ENCODE results near the gene ASTL.
"Not testable (repeated sequence)": the region's sequence is repeated elsewhere in the genome, so short reads cannot be mapped to it uniquely, and the experiment has no call there.

Gene ASTL

DNA sequence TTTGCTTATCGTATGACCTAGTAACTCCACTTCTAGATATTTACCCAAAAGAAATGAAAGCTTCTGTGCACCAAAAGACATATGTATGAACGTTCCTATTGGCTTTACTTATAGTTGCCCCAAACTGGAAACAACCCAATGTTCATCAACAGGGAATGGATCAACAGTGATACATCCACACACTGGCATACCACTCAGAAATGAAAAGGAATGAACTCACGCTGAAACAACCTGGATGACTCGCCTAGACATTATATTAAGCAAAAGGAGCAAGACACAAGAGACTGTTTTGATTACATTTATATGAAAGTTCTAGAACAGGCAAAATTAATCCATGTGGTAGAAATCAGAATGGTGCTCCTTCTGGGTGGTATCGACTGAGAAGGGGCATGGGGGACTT, 40.9 kb downstream of the ASTL start:
- DNase-seq, result no peak

- peak; percentile 51 for DNase-seq
These were observed 43.1 kb downstream of the ASTL start for GRCh38 chr2:96095116-96095636.

DNA sequence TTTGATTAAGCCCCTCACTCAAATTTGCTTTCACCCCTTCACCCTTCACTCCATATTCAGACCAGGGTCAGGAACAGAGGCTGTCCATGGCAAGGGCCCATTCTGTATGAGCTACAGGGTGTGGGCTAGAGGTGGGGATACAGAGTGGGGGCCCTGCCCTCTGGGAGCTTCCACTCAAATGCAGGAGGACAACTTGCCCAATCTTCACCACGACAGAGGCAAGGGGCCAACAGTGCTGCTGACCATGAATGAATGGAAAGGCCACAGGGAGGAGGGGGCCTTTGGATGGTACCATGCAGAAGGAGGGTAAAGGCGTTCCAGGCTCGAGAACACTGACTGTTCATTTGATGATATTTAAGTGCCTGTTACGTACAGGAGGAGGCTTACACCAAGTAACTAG, 44.8 kb downstream of the ASTL start:
- DNase-seq, result no peak

DNA sequence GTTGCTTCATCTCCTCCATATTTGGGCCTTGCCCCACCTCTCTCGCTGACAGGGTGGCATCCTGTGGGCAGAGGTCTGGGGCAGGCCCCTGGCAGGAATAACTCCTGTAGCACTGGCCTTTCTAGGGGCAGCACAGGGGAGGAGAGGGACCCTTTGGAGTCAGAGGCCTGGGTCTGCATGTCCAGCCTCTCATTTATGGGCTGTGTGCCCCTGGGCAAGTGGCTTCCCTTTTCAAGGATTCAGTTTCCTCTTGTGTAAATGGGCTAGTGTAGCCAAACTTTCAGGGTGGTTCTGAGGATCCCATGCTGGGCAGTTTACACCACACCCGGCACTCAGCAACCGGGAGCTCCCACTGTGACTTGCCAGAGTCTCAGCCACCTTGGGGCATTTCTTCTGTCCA, 45.4 kb downstream of the ASTL start:
- no peak for DNase-seq

GRCh38 chr2:96092573-96092877, 45.8 kb downstream of the ASTL start:
- no peak for DNase-seq

GRCh38 chr2:96091711-96092572, 46.4 kb downstream of the ASTL start:
- no peak for DNase-seq

DNA sequence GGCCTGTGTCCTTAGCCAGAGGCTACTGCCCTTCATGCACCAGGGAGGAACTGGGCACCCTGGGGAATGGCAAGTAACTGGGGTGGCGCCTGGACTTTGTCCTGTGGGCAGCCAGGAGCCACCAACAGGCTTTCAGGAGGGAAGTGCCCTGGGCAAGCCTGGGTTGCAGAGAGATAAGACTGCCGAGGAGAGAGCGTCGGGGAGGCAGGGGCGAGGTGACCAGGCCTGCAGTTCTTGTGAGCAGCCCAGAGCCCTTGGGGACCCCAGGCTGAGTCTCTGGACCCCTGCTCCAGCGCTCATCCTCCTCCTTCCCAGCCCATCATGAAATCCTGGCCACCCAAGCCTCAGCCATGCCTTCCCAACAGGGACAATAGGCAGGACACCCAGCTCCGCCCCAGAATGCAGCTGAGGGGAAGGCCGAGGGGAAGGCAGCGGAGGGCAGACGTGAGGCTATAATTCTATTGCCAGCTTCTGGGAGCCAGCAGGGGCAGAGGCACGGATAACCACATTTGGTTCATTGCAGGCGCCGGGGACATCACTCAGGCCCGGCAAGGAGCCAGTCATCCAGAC, 47.1 kb downstream of the ASTL start:
- DNase-seq, result no peak

- DNase-seq, result peak; percentile 33
These were observed 47.9 kb downstream of the ASTL start for GRCh38 chr2:96090196-96090926.

GRCh38 chr2:96089356-96090195, 48.7 kb downstream of the ASTL start:
- peak; percentile 34 for DNase-seq

DNA sequence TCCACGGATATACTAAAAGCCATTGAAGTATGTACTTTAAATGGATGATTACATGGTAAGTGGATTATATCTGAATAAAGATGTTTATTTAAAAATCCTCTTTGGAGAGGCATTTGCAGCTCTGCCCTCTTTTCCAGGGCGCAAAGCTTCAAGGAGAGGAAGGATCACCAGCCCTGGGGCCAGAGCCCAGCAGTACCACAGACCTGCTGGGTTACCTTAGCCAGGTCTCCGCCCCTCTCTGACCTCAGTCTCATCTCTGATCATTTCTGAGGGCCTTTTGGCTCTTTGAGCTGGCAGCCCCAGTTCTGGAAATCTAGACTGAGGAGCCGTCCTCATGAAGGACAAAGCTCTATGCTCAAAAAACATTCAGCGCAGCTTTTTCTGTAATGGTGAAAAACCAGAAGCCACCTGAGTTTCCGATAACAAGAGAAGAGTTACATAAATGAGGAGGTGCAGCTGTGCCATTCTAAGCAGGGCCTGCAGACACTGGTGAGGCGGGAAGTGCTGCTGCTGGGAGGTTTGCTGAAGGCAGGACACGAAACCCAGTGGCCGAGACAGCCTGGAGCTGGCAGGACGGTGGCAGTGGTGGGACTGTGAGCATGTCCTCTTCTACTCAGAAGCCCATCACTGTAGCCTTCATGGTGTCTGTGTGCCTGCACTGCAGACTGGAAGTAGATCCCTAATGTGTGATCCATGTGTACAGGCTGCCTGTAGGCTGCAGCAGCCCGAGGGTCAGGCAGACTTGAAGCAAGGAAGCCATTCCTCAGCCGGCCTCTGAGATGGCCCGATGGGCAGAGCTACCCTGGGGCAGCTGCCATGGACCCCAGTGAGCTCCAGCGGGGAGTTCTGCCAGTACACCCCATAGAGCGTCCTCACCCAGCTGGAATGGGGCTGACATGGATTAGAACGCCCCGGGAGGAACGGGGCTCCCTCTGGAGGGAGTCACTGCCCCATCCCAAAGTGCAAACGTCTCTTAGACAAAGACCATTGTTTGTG, 49.7 kb downstream of the ASTL start:
- DNase-seq, result peak; percentile 95

DNA sequence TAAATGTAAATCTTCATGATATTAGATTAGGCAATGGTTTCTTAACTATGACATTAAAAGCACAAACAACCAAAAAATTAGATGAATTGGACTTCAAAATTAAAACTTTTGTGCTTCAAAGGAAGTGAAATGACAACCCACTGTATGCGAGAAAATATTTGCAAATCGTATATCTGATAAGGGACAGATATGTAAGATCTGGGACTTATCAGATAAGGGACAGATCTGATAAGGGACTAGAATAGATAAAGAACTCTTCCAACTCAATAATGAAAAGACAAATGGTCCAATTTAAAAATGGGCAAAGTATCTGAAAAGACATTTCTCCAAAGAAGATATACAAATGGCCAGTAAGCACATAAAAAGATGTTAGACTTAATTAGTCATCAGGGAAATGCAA, 51.2 kb downstream of the ASTL start:
- no peak for DNase-seq

DNA sequence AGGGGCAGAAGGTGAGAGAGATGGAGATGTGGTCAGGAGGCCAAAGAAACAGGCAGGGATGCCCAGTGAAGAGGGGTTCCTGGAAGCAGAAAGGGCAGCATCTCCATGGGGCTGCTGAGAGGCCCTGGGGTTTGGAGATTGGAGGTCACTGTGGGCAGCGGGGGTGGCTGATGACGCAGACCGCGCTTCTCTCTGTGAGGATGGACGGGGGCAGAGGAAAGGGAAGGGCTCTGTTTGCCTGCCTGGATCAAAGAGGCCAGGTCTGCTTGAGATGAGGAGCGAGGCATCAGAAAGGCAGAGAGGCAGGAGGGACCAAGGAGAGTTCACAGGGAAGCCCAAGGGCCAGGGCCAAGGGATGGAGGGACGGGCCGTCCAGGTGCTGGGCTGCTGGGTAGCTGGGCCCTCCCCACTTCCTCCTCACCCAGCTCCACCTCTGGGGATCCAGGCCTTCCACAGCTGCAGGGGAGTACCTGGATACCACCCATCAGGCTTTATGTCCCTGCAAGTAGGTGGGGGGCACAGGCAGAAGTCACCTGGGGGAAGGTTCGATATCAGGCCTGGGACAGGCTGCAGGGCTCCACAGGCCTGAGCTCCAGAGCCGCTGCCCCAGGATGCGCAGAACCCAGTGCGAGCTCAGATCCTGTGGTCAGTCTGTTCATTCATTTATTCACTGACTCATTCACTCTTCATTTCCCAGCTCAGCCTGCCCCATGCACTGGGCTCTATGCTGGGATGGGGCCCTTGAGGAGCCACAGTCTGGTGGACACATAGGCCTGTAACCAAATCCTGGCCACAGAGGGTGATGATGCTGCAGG, 52.6 kb downstream of the ASTL start:
- DNase-seq, result no peak

DNA sequence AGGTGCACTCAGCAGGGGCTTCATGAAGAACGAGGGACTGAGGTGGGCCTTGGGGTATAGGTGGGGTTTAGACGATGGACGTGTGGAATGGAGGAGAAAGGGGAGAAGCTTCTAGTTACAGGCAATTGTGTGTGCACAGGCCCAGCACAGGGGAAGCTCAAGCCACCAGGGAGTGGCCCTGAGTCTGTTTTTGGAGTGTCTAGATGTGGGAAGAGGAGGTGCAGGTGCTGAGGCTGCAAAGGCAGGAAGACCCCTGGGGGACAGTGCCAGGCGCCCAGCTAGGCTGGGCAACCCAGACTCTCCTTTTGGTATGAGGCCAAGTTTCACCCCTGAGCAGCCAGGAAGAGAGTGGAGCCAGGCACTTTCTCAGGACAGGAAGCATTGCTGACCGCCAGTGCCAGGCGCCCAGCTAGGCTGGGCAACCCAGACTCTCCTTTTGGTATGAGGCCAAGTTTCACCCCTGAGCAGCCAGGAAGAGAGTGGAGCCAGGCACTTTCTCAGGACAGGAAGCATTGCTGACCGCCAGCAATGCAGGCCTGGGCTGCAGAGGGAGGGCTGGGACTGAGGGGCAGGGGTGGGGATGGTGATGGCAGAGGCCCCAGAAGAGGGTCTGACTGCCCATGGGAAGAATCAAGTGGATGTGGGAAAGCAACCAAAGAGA, 53.3 kb downstream of the ASTL start:
- DNase-seq, result not testable (repeated sequence)

DNA sequence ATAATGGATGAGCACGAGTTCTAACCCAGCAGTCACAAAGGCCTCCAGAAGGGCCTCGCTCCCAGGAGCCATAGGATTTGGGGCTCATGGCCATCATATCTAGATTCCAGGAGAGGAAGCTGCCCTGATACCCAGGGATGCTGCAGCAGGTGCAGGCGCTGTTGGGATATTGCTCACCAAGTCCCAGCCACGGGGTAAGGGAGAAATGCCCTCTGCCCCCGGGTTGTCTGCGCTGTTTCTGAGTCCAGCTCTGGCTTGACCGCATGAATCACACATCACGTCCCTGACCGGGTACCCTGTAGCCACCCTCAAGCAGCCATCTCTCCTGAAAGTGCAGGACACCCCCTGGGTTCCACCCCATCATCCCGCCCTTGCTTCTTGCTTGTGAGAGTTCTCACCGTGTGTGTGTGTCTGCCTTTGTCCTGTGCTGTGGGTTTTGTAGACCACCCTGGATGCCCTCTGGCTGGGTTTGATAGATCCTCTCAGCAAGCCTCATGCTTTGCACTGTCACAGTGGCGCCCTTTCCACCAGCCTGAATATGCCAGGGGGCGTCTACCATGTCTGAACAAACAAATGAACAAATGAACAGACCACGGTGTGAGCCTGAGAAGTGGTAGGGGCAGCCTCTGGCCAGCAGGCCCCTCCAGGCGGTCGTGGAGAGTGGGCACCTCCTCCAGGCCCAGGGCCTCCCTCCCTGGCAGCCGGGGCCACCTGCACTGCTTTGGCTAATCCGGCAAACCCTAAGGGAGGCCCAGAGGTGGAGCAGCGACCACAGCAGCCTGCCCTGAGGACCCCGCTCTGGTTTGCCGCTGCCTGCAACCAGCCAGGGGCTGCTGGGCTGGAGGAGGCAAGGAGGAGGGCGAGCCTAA, 54.1 kb downstream of the ASTL start:
- no peak for DNase-seq

DNA sequence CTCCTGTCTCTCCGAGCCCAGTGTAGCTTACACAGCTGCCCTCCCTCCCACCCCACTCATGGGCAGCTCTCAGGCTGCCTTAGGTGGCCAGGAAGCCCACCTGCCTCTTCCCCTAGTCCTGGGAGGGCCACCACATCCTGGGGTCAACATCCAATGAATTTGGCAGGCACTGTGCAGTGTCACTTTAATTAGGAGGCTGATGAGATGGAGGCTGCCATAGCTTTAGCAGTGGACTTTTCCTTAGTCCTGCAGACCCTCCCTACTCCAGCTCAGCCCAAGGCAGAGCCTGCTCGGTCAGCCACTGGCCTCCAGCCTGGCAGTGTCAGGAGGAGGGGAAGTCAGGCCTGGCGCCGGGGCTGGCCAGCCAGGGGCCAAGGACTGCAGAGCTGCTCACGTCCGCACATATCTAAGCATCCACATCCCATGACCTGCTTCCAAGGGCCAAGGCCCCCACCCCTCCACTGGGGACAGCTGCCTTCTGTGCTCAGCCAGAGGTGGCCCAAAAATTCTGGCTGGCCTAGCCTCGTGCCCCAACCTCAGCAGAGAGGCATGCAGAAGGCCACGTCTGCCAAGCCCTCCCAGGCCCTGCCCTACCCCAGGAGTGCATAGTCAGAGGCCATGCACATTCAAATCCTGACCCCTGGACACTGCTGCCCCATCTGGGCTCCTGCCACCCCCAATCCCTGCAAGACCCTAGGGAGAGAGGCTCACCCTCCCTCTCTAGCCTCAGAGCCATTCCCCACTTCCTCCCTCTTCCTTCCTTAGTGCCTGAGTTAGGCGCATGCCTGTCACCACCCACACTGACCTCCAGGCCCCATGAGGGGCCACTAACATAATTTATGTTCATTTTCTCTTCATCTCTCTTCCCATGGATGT, 55.0 kb downstream of the ASTL start:
- no peak for DNase-seq

- DNase-seq, result no peak
These were observed 55.9 kb downstream of the ASTL start for GRCh38 chr2:96082211-96083063.

DNA sequence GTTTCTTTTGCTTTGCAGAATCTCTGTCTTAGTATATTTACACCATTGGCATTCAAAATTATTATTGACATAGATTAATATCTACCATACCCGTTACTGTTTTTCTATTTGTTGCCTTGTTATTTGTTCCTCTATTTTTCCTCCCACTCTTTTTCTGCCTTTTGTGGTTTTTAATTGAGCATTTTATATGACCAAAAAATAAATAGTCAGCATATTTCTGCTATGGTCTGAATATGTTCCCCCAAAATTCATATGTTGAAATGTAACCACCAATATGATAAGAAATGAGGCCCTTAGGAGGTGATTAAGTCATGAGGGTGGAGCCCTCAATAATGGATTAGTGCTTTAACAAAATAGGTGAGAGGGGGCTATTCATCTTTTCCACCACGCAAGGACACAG, 57.3 kb downstream of the ASTL start:
- no peak for DNase-seq
